Stimulated activated CD4-positive, alpha-beta T cell treated with anti-CD3 and anti-CD28 coated beads, Interleukin-15, amount 100 ng/mL, for 24 hours (primary cell): Measurements from ENCODE around the gene YIPF3.
"Not testable (repeated sequence)": the region's sequence is repeated elsewhere in the genome, so short reads cannot be mapped to it uniquely, and the experiment has no call there.

Source experiments
- DNase-seq: peaks from one replicate; pipeline ENCODE4 v3.0.0-alpha.2; 2020

YIPF3 gene

GRCh38 chr6:43509142-43509983 is 7.4 kb downstream of the YIPF3 start:
- no peak for DNase-seq

GRCh38 chr6:43508481-43509141 is 8.1 kb downstream of the YIPF3 start:
- no peak for DNase-seq

- peak; percentile 83 for DNase-seq
Measured at GRCh38 chr6:43506667-43507471, 9.9 kb downstream of the YIPF3 start.

- DNase-seq = no peak
Measured at GRCh38 chr6:43506171-43506570, 10.6 kb downstream of the YIPF3 start.

GRCh38 chr6:43505718-43506117 is 11.0 kb downstream of the YIPF3 start:
- no peak for DNase-seq

GRCh38 chr6:43504756-43505593 is 11.8 kb downstream of the YIPF3 start:
- DNase-seq = no peak

GRCh38 chr6:43503443-43503842 is 13.3 kb downstream of the YIPF3 start:
- no peak for DNase-seq

GRCh38 chr6:43502666-43503065 is 14.1 kb downstream of the YIPF3 start:
- DNase-seq = no peak

GRCh38 chr6:43500921-43501320 is 15.8 kb downstream of the YIPF3 start:
- no peak for DNase-seq

GRCh38 chr6:43499028-43499815 is 17.5 kb downstream of the YIPF3 start:
- no peak for DNase-seq

- not testable (repeated sequence) for DNase-seq
Measured at GRCh38 chr6:43498291-43498690, 18.4 kb downstream of the YIPF3 start.

GRCh38 chr6:43497689-43498088 is 19.0 kb downstream of the YIPF3 start:
- no peak for DNase-seq

GRCh38 chr6:43497129-43497396 is 19.7 kb downstream of the YIPF3 start:
- no peak for DNase-seq

- DNase-seq = peak; percentile 20
Measured at GRCh38 chr6:43496370-43497128, 20.2 kb downstream of the YIPF3 start.

- no peak for DNase-seq
Measured at GRCh38 chr6:43495409-43495941, 21.3 kb downstream of the YIPF3 start.

GRCh38 chr6:43494766-43495165 is 22.0 kb downstream of the YIPF3 start:
- no peak for DNase-seq

GRCh38 chr6:43494321-43494720 is 22.4 kb downstream of the YIPF3 start:
- no peak for DNase-seq

- no peak for DNase-seq
Measured at GRCh38 chr6:43493833-43494232, 22.9 kb downstream of the YIPF3 start.

- DNase-seq = no peak
Measured at GRCh38 chr6:43493230-43493629, 23.5 kb downstream of the YIPF3 start.

GRCh38 chr6:43492673-43493072 is 24.1 kb downstream of the YIPF3 start:
- DNase-seq = no peak
